HK-2 (cell line): ENCODE measurements around the gene PRR33.
"Not testable (repeated sequence)": the region's sequence is repeated elsewhere in the genome, so short reads cannot be mapped to it uniquely, and the experiment has no call there.

Source experiments
- DNase-seq: peaks from one replicate; pipeline ENCODE4 v3.0.0-alpha.2; 2018; ENCODE audit not compliant: unreplicated experiment

PRR33 gene

GRCh38 chr11:1889224-1889930, 2.3 kb downstream of the PRR33 start:
- DNase-seq, result no peak

- DNase-seq, result no peak
Measured at GRCh38 chr11:1888811-1889210, 2.9 kb downstream of the PRR33 start.

GRCh38 chr11:1888347-1888753, 3.3 kb downstream of the PRR33 start:
- no peak for DNase-seq

- no peak for DNase-seq
Measured at GRCh38 chr11:1887451-1888346, 4.0 kb downstream of the PRR33 start.

GRCh38 chr11:1886551-1886950, 5.1 kb downstream of the PRR33 start:
- not testable (repeated sequence) for DNase-seq

GRCh38 chr11:1884303-1884700, 7.4 kb downstream of the PRR33 start:
- DNase-seq, result no peak

GRCh38 chr11:1883346-1884302, 8.1 kb downstream of the PRR33 start:
- no peak for DNase-seq

GRCh38 chr11:1882265-1883238, 9.1 kb downstream of the PRR33 start:
- DNase-seq, result peak; percentile 68

GRCh38 chr11:1881442-1882264, 10.0 kb downstream of the PRR33 start:
- DNase-seq, result no peak

GRCh38 chr11:1880746-1881441, 10.8 kb downstream of the PRR33 start:
- no peak for DNase-seq

- DNase-seq, result no peak
Measured at GRCh38 chr11:1879941-1880720, 11.6 kb downstream of the PRR33 start.

GRCh38 chr11:1879342-1879940, 12.3 kb downstream of the PRR33 start:
- DNase-seq, result no peak

- DNase-seq, result no peak
Measured at GRCh38 chr11:1878137-1879031, 13.3 kb downstream of the PRR33 start.

- DNase-seq, result no peak
Measured at GRCh38 chr11:1877211-1878136, 14.2 kb downstream of the PRR33 start.

- DNase-seq, result no peak
Measured at GRCh38 chr11:1876361-1877063, 15.2 kb downstream of the PRR33 start.
